DMS114 treated with DMSO at 0.1 percent for 48 hours (cell line): Measurements from ENCODE around the gene SLC34A3.
"Not testable (repeated sequence)": the region's sequence is repeated elsewhere in the genome, so short reads cannot be mapped to it uniquely, and the experiment has no call there.

Experiments used
- DNase-seq: peaks from one replicate; lab custom pipeline; 2025; ENCODE audit not compliant: unreplicated experiment; lab: John Stamatoyannopoulos, UW

SLC34A3 gene

DNA sequence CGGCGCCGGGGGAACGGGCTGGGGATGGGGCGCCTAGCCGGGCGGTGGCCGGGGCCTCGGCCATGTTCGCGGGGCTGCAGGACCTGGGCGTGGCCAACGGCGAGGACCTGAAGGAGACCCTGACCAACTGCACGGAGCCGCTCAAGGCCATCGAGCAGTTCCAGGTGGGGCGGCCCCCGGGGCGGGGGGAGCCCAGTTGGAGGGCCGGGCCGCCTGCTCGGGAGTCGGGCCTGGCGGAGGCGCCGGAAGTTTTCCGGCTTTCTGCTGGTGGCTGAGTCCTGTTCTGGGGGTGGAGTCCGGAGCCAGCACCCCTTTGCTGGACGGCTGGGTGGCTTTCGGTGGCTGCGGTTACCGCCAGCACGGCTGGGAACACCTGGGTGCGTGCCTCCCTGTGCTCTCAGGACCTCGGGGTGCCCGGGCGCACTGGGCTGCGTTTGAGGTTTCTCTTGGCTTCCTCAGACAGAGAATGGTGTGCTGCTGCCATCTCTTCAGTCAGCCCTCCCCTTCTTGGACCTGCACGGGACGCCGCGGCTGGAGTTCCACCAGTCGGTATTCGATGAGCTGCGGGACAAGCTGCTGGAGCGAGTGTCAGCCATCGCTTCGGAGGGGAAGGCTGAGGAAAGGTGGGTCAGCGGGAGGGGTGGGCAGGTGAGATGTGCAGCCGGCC, 24.9 kb downstream of the SLC34A3 start:
- DNase-seq, result no peak

DNA sequence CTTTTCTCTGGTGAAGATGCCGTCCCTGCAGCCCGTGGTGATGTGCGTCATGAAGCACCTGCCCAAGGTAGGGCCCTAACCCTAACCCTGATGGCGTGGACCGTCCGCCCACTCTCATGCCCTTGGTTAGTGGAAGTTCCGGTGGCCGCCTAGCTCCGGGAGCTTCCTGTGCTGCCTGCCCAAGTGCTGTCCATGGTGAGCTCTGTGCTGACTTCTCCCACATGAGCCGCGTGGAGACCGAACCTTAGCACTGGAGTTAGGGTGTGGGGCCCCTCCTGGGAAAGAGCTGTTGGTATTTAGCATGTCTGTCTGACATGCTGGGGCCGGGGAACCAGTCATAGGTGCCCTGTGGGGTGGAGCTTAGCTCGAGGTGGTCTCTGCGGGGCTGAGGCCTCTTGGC, 25.7 kb downstream of the SLC34A3 start:
- no peak for DNase-seq

DNA sequence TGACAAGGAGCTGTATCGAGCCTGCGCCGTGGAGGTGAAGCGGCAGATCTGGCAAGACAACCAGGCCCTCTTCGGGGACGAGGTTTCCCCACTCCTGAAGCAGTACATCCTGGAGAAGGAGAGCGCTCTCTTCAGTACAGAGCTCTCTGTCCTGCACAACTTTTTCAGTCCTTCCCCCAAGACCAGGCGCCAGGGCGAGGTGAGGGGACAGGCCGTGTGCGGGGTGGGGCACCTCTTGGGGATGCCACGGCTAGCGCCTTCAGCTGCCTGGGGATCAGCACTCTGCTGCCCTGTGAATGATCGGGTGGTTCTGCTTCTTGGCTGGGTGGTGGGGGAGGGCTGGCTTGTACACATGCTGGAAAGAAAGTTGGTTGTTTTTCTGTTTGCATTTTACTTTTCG, 26.2 kb downstream of the SLC34A3 start:
- no peak for DNase-seq

DNA sequence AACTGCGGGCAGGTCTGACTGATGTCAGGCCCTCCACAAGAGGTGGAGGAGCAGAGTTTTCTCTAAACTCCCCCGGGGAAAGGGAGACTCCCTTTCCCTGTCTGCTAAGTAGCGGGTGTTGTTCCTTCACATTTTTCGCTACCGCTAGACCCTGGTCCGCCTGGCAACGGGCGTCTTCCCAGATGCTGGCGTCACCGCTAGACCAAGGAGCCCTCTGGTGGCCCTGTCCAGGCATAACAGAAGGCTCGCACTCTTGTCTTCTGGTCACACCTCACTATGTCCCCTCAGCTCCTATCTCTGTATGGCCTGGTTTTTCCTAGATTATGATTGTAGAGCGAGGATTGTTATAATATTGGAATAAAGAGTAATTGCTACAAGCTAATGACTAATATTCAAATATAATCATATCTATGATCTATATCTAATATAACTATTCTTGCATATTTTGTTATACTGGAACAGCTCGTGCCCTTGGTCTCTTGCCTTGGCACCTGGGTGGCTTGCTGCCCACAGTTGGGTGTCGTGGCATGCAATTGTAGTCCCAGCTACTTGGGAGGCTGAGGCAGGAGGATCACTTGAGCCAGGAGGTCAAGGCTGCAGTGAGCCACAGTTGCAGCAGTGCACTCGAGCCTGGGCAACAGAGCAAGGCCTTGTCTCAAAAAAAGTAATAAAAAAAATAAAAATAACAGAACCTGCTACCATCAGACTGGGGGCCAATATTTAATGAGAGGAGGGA, 31.6 kb downstream of the SLC34A3 start:
- not testable (repeated sequence) for DNase-seq

DNA sequence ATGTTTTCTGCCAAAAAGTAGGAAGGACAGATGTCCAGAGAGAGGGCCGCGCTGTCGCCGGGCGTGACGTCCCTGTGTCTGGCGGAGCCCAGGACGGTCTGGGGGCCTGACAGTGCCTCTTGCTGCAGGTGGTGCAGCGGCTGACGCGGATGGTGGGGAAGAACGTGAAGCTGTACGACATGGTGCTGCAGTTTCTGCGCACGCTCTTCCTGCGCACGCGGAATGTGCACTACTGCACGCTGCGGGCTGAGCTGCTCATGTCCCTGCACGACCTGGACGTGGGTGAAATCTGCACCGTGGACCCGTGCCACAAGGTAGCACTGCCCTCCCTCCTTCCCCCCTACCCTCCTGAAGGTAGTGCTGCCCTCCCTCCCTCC, 32.2 kb downstream of the SLC34A3 start:
- DNase-seq, result no peak

DNA sequence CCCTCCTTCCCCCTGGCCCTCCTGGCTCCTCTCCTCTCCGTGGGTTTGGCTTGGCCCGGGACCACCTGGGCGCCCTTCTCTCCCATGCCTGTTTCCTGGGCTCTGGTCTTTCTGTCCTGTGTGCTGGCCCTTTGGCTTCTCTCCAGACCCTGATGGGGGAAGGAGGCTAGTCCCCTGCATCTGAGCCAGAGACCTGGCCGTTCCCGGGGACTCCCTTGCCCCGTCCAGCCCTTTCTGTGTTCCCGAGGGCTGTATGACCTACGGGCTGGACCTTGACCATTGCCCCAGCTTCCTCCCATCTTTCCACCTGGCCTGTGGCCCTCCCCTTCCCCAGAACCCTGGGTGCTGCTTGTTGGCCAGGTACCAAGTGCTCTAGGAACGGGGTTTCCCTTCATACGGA, 32.8 kb downstream of the SLC34A3 start:
- DNase-seq, result no peak

DNA sequence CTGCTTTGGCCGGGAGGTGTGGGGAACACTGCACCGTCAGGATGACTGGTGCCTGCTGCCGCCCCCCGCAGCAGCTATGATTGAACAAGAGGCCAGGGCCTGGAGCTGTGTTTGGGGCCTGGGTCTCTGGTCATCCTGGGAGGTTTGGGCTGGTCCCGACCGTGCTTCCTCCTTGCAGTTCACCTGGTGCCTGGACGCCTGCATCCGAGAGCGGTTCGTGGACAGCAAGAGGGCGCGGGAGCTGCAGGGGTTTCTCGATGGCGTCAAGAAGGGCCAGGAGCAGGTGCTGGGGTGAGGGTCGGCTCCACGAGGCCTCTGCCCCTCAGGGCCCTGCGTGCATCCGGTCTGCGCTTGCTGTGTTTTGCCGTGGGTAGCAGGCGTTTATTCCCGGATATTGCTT, 33.4 kb downstream of the SLC34A3 start:
- DNase-seq, result no peak

DNA sequence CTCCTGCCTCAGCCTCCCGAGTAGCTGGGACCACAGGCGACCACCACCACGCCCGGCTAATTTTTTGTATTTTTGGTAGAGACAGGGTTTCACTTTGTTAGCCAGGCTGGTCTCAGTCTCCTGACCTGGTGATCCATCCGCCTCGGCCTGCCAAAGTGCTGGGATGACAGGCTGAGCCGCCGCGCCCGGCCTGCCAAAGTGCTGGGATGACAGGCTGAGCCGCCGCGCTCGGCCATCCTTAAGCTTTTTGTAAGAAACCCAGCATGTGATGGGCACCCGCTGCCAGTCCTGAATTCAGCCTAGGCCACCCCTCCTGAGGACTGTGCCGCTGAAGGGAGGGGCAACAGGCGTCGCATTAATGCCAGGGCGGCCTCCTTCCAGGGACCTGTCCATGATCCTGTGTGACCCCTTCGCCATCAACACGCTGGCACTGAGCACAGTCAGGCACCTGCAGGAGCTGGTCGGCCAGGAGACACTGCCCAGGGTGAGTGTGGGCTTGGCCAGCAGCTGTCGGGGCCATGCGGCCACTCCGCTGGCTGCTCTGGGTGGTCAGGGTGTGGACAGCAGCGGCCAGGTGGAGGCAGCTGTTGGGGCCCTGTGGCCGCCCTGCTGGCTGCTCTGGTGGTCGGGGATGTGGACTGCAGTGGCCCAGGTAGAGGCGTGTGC, 34.9 kb downstream of the SLC34A3 start:
- no peak for DNase-seq

DNA sequence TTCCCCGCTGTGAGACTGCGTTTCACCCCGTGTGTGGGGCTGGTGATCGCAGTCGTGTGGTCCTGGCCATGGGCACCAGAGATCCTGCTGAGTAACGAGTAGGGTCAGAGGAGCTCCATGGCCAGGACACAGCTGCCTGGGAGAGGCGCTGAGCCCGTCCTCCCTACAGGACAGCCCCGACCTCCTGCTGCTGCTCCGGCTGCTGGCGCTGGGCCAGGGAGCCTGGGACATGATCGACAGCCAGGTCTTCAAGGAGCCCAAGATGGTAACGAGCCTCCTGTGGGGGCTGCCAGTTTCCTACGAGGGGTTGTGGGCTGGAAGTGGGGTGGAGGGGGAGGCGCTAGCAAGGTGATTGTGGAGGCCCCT, 35.4 kb downstream of the SLC34A3 start:
- no peak for DNase-seq

DNA sequence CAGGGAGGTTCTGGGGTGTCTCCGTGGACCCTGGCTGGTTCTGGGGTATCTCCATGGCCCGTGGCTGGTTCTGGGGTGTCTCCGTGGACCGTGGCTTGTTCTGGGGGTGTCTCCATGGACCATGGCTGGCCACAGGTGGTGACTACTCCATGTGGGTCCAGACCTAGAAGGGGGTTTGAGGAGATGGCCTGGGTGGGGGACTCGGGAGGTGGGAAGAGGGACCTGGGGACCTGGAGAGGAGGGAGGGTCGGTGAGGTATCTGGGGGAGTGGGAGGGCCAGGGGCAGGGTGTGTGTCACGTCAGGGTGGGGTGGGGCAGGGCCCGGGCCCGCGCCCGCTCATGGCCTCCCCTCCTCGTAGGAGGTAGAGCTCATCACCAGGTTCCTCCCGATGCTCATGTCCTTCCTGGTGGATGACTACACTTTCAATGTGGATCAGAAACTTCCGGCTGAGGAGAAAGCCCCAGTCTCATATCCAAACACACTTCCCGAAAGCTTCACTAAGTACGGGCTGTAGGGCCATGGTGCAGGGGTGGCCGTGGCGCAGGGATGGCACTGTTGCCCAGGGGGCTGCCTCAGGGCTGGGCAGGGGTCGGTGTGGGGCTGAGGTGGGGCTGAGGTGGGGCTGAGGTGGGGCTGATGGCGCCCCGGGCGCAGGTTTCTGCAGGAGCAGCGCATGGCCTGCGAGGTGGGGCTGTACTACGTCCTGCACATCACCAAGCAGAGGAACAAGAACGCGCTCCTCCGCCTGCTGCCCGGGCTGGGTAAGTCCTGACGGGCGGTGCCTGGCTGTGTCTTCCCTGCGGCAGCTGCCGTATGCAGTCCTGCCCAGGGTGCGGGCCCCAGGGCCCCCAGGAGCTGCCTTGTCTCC, 36.1 kb downstream of the SLC34A3 start:
- no peak for DNase-seq

DNA sequence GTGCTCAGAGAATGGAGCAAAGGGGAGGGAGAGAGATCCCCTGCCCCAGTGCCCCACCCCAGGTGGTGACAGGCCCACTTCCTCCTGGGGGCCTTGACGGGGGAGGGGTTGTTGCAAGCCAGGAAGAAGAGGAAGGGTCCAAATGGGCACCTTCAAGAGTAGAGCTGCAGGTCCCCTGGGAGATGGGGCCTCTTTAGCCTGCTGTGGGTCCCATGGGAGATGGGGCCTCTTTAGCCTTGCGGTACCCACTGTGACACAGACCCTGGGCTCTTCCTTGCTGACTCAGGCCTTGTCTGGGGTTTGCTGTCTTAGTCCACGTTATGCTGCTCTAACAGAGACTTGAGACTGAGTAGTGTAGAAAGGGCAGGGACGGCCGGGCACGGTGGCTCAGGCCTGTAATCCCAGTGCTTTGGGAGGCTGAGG, 37.2 kb downstream of the SLC34A3 start:
- no peak for DNase-seq

DNA sequence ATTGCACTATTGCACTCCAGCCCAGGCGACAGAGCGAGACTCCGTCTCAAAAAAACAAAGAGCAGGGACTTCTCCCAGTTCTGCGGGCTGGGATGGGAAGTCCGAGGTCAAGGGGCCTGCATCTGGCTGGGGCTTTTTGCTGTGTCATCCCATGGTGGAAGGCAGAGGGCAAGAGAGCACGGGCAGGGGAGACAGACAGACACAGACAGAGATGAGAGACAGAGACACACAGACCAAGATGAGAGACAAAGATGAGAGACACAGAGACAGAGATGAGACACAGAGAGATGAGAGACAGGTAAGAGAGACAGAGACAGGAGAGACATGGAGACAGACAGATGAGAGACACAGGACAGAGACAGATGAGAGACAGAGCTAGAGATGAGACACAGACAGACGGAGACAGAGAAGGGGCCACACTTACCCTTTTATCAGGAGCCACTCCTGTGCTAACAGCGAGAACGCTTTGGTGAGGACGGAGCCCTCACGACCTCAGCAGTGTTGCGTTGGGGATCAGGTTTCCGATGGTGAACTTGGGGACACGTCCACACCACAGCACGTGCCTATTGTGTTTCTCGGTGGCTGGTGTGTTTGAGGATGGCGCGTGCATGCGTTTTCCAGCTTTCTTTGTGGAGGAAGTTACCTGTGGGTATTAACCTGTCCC, 38.0 kb downstream of the SLC34A3 start:
- DNase-seq, result no peak

DNA sequence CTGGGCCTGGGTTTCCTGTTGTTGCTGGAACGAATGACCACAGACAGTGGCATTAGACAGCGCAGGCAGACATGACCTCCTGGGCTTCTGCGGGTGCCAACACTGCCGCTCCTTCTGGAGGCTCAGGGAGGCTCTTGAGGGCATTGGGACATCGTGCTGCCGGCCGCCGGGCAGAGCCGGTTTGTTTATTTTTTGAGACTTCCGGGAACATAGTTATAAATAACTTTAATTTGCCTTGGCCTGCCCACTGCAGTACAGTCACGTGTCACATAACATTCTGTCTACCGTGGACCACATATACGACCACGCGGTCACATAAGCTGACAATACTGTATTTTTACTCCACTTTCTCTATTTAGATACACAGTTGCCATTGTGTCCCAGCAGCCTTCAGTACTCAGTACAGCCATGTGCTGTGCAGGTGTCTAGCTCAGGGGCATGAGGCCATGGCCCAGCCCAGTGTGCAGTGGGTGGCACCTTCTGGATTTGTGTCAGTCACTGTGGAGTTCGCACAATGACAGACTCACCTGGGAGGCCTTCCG, 38.6 kb downstream of the SLC34A3 start:
- no peak for DNase-seq

DNA sequence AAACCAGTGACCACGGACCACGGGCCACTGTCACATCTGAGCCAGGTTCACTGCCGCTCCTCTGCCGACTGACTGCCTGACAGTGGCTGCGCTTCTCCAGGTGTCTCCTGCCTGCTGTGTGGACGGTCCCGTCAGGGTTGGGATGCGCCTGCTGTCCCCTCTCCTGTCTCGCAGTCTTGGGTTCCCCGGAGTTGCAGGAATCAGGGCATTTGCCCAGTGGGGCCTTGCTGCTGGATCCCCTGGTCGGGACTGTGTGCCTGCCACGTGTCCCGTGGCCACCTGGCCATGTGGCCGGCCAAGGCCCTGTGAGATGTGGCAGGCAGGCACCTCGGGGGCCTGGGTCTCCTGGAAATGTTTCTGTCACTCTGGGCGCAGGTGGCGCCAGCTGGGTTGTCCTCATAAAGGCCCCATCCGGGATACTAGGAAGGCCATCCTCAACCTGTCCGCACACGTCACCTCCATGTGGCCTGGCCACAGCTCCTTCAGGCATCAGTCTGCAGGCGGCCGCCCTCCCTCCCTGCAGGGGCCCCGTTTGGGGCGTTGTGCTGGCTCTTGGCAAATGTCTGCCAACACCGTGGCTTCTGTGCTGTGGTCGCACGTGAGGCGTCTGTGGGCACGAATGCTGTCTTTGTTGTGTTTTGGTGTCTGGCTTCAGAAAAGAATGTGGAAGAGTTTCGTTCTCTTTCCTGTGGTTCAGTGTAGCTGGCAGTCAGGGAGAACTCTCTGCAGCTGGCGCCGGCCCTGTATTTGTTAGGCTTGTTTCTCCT, 40.4 kb downstream of the SLC34A3 start:
- DNase-seq, result no peak

DNA sequence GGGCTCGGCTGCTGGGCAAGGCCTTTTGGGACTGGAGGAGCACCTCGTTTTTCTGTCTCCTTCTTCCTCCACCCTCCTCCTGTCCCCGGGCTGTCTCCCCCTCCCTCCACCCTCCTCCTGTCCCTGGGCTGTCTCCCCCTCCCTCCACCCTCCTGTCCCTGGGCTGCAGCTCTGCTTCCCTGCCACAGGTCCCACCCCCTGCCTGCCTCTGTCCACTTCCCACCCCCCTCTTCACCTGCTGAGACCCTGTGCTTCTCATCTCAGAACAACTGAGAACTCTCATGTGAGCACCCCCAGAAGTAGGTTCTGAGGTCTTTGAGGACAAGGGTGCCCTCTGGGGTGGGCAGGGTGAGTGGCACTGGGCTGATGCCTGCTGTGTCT, 41.0 kb downstream of the SLC34A3 start:
- no peak for DNase-seq

DNA sequence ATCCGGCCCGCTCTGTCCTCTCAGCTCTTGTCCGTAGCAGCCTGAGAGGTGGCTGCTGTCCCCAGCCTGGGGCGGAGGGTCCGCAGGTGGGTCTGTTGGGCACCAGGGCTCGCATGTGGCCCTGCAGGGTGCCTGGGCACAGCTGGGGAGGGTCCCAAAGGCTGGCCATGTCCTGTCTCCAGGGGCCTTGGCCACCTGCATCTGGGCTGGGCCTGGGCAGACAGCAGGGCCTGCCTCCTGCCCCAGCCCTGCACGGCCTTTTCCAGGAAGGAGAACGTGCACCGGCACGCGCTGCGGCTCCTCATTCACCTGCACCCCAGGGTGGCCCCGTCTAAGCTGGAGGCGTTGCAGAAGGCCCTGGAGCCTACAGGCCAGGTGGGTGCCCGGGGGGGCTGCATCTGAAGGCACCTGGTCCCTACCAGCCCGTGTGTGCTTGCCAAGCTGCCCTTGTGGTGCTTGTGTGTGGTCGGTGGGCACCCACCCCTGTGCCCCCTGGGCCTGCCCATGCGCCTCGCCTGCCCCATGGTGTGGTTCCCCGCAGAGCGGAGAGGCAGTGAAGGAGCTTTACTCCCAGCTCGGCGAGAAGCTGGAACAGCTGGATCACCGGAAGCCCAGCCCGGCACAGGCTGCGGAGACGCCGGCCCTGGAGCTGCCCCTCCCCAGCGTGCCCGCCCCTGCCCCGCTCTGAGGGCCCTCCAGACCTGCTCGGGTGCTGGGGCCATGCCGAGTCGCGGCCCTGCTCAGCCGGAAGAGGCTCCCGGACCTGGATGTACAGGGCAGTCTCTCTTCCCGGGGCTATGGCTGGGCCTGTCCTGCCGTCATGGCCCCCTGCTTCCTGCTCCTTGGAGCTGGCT, 41.8 kb downstream of the SLC34A3 start:
- DNase-seq, result no peak

DNA sequence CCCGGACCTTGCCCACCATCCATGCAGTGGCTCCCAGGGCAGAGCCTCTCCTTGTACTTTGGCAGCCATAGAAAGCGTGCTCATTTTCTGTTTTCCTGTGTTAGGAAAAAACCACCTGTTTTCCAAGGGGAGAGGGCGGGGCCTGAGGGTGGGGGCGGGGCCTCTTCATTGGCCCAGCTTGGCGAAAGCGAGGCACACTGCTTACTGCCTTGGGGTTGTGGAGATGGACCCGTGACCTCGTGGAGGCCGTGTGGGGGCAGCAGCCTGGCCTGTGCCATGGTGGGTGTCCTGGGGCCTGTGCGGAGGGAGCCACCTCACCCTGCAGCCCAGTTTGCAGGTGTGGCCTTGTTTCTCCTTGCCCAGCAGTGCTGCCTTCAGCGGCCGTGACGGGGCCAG, 42.4 kb downstream of the SLC34A3 start:
- DNase-seq, result no peak

DNA sequence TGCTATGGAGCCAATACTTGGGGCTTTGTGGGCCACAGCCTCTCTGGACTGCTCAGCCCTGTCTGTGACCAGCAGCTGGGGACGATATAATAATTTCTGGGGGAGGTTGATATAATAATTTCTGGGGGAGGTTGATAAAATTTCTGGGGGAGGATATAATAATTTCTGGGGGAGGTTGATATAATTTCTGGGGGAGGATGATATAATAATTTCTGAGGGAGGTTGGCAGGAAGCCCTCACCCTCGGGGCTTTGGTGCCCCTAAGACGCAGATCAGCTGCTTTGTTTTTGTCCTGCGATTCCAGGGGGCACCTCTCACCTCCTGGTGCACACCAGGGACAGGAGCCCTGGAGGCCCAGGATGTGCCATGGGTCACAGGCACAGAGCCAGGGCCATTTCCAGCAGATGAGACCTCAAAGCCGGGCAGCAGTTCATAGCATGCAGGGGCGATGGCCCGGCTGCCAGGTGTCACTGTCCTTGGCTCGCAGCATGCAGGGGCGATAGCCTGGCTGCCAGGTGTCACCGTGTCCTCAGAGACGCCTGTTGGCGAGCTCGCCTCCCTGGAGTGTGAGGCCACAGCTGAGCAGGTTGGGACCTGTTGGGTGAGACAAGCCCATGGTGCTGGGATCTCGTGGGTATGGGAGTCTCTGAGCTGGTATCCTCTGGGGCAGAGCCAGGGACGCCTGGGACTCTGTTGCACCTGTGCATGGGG, 43.1 kb downstream of the SLC34A3 start:
- no peak for DNase-seq
